Thyroid gland (tissue), 4 donors: ENCODE results near the gene ZNF486. TPM values are rescaled to one million over a fixed set of nuclear protein-coding genes. Genes with fewer than 3 reads are reported as not detected.
"Not testable (repeated sequence)": the region's sequence is repeated elsewhere in the genome, so short reads cannot be mapped to it uniquely, and the experiment has no call there.

ENCODE experiments used
- DNase-seq, 2 donors: peaks; one replicate each; pipeline ENCODE4 v3.0.0-alpha.2; 2019
- H3K27ac ChIP-seq, 3 donors: fragments of 200-600 bp; sonication (generic); 1 replicate in 2 of 3; 2 replicates in 1 of 3; pipeline ENCODE4 v1.5.1; 2016 to 2019; ENCODE audit warnings: mild to moderate bottlenecking in 1 of 3, moderate library complexity in 1 of 3
- H3K27me3 ChIP-seq: fragments of 200-600 bp; sonication (generic); one replicate; pipeline ENCODE4 v1.5.1; 2019
- H3K36me3 ChIP-seq, 2 donors: fragments of 200-600 bp; sonication (generic); one replicate each; pipeline ENCODE4 v1.5.1; 2016 to 2019
- H3K4me1 ChIP-seq, 2 donors: fragments of 200-600 bp; sonication (generic); one replicate each; pipeline ENCODE4 v1.5.1; 2017 to 2019
- H3K4me3 ChIP-seq, 3 donors: fragments of 200-600 bp; sonication (generic); replicated peaks in 1 of 3; 1 replicate in 2 of 3; 2 replicates in 1 of 3; pipeline ENCODE4 v1.5.1; 2016; ENCODE audit warnings: mild to moderate bottlenecking in 1 of 3
- H3K9me3 ChIP-seq: fragments of 200-600 bp; sonication (generic); one replicate; pipeline ENCODE4 v1.5.1; 2017
- POLR2A ChIP-seq, 2 donors: fragments of 450-650 bp; IDR thresholded peaks; one replicate each; pipeline ENCODE4 v1.6.1; 2017; ENCODE audit warnings: antibody characterized with exemption in 2 of 2, mild to moderate bottlenecking in 2 of 2, moderate library complexity in 1 of 2
- WGBS, 2 donors: methylation state at CpG; one replicate each; pipeline ENCODE4 v1.1.5; 2017; 5-methylcytosine and 5-hydroxymethylcytosine counted together
- intact Hi-C: fragments of 100-400 bp; cut with DNase I; formaldehyde crosslinking; loops from one replicate; pipeline ENCODE4 v1.15.1; 2023
- total RNA-seq, 4 donors: library from RNA; depleted of rRNA; stranded (reverse); fragments of >200 nt; gene quantifications; one replicate each; pipeline ENCODE4 v1.2.3, GENCODE V29; 2016
- TF ChIP-seq, protein P1 (sequence below), 6 experiments: fragments of 200-600 bp in 3 of 6; fragments of 450-650 bp in 3 of 6; sonication (generic) in 3 of 6; IDR thresholded peaks; one replicate each; pipeline ENCODE4 v1.5.1; 2016 to 2019; ENCODE audit warnings: antibody characterized with exemption in 6 of 6, mild to moderate bottlenecking in 2 of 6, inconsistent platforms in 1 of 6, moderate library complexity in 1 of 6

Gene ZNF486
- total RNA-seq, 4 donors from 2014 or later = 58.2 to 94.1 (median 77.9) TPM

DNA sequence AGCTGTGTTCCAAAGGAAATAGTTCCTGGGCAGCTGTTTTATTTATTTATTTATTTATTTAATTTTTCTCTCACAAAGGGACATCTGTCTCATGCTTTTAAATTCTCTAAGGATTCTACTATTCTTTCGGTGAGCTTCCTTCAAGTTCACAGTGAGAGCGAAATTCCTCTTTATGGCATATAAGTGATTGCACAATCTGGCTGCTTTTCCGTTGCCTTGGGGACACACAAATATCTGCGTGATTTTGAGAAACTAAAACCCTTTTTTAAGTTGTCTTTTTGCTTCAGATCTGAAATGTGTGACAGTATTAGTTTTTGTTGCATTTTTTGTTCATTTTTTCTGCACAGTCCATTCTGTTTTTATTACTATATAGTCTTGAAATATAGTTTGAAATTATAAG lies 19.2 kb downstream of the ZNF486 start:
- H3K4me1 ChIP-seq = peaks cover 32 to 35% of the 10 kb centered on the region in 2 donors
- H3K27ac ChIP-seq = no peak overlapping the region
- no peak overlapping the region for H3K4me3 ChIP-seq
- intact Hi-C loops = no loop called here
- peaks cover 13 to 35% of the 10 kb centered on the region in 2 donors for H3K36me3 ChIP-seq
- H3K27me3 ChIP-seq = no peaks in the 10 kb centered on the region
- no peaks in the 10 kb centered on the region for H3K9me3 ChIP-seq
- 78 to 92% methylated on average over 4 of the region's 4 CpGs for WGBS, 2 donors
- no peak for DNase-seq
- no peak for TF ChIP-seq POLR2A (IDR thresholded peaks at IDR 0.05)
- TF ChIP-seq, protein P1, sequence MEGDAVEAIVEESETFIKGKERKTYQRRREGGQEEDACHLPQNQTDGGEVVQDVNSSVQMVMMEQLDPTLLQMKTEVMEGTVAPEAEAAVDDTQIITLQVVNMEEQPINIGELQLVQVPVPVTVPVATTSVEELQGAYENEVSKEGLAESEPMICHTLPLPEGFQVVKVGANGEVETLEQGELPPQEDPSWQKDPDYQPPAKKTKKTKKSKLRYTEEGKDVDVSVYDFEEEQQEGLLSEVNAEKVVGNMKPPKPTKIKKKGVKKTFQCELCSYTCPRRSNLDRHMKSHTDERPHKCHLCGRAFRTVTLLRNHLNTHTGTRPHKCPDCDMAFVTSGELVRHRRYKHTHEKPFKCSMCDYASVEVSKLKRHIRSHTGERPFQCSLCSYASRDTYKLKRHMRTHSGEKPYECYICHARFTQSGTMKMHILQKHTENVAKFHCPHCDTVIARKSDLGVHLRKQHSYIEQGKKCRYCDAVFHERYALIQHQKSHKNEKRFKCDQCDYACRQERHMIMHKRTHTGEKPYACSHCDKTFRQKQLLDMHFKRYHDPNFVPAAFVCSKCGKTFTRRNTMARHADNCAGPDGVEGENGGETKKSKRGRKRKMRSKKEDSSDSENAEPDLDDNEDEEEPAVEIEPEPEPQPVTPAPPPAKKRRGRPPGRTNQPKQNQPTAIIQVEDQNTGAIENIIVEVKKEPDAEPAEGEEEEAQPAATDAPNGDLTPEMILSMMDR (IDR thresholded peaks at IDR 0.05) = no peak

DNA sequence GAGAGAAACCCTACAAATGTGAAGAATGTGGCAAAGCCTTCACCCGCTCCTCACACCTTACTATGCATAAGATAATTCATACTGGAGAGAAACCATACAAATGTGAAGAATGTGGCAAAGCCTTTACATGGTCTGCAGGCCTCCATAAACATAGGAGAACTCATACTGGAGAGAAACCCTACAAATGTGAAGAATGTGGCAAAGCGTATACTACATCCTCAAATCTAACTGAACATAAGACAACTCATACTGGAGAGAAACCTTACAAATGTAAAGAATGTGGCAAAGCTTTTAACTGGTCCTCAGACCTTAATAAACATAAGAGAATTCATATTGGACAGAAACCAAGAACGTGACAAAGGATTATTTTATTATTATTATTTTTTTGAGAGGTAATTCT lies 30.7 kb downstream of the ZNF486 start:
- Histone ChIP-seq H3K36me3 (peaks cover 21 to 24% of the 10 kb centered on the region in 2 donors), H3K4me3 (no peak overlapping the region), H3K27me3 (no peaks in the 10 kb centered on the region), H3K4me1 (no peaks in the 10 kb centered on the region), H3K27ac (no peak overlapping the region), H3K9me3 (no peaks in the 10 kb centered on the region)
- TF ChIP-seq POLR2A (IDR thresholded peaks at IDR 0.05) = no peak
- TF ChIP-seq, protein P1 (IDR thresholded peaks at IDR 0.05) = no peak
- intact Hi-C loops = no loop called here
- no peak for DNase-seq
- WGBS, 2 donors = 96 to 97% methylated on average over 3 of the region's 3 CpGs

DNA sequence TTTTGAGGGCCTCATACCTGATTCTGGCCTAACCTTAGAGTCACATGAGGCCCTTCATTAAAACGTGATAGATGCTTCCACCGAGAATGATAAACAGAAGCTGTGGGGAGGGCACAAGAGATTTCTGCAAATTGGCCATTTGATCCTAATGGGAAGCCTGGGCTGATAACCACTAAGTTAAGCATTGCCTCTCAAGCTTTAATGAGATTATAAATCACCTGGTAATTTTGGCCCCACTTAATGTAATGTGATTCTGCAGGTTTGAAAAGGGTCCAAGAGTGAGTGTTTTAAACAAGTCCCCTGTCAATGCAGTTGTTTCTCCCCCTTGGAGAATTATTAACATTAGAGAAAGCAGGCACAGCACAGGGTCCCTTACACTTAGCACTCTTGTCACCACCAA lies 42.0 kb downstream of the ZNF486 start:
- TF ChIP-seq POLR2A (IDR thresholded peaks at IDR 0.05) = no peak
- TF ChIP-seq, protein P1 (IDR thresholded peaks at IDR 0.05) = no peak
- Histone ChIP-seq H3K36me3 (no peaks in the 10 kb centered on the region), H3K27me3 (no peaks in the 10 kb centered on the region), H3K9me3 (no peaks in the 10 kb centered on the region), H3K4me1 (no peaks in the 10 kb centered on the region), H3K4me3 (no peak overlapping the region), H3K27ac (no peak overlapping the region)
- no peak for DNase-seq
- intact Hi-C loops = no loop called here
- 75 to 85% methylated on average over 2 of the region's 2 CpGs for WGBS, 2 donors

DNA sequence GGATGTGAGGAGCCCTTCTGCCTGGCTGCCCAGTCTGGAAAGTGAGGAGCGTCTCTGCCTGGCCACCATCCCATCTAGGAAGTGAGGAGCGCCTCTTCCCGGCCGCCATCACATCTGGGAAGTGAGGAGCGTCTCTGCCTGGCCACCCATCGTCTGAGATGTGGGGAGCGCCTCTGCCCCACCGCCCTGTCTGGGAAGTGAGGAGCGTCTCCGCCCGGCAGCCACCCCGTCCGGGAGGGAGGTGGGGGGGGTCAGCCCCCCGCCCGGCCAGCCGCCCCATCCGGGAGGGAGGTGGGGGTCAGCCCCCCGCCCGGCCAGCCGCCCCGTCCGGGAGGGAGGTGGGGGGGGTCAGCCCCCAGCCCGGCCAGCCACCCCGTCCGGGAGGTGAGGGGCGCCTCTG lies 47.4 kb downstream of the ZNF486 start:
- DNase-seq, H3K36me3 ChIP-seq, H3K4me3 ChIP-seq, H3K27me3 ChIP-seq, intact Hi-C loops, H3K9me3 ChIP-seq: not testable (repeated sequence)
- WGBS, 2 donors = 86 to 100% methylated on average over 2 to 5 of the region's 26 CpGs
- Histone ChIP-seq H3K4me1 (peaks cover 5 to 10% of the 10 kb centered on the region in 2 donors), H3K27ac (peak overlapping the region in 1 of 3 donors; percentile 22)

DNA sequence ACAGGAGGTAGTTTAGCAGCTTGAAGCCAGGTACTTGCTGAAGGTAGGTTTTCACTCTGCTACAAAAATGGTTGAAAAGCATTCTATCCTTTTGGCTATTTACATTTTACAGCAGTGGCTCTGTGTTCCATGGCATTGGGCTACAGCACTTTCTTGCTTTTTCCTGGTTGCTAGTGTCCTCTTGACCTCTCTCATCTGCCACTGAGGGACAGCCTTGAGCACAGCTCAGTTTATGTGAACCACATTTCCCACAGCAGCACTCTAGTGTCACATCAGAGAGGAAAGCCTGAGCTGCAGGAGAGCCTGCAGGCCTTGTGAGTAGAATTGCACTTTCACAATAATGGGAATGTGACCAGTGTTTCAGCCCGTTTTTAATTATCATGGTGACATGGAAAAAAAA lies 54.6 kb downstream of the ZNF486 start:
- H3K27ac ChIP-seq, H3K27me3 ChIP-seq, H3K36me3 ChIP-seq, intact Hi-C loops, DNase-seq, H3K9me3 ChIP-seq, H3K4me3 ChIP-seq: not testable (repeated sequence)
- H3K4me1 ChIP-seq = peaks cover 5 to 10% of the 10 kb centered on the region in 2 donors
- 78 to 82% methylated on average over 1 of the region's 1 CpG for WGBS, 2 donors

DNA sequence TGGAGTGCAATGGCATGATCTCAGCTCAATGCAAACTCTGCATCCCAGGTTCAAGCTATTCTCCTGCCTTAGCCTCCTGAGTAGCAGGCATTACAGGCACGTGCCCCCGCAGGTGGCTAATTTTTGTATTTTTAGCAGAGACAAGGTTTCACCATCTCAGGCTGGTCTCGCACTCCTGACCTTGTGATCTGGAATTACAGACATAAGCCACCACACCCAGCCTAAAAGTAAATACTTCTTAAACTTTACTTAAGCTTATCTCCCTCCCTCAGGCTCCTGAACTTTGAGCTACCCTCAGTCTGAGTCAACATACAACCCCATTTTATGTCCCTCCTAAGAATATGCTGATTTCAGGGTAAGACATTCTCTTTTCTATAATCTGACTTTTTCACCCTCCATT lies 66.1 kb downstream of the ZNF486 start:
- no peak for DNase-seq
- TF ChIP-seq, protein P1 (IDR thresholded peaks at IDR 0.05) = no peak
- no peak for TF ChIP-seq POLR2A (IDR thresholded peaks at IDR 0.05)

More for the DNA sequence above, 66.1 kb downstream of the ZNF486 start:
- H3K4me3 ChIP-seq = no peak overlapping the region
- H3K4me1 ChIP-seq = peaks cover 1 to 11% of the 10 kb centered on the region in 2 donors
- no peaks in the 10 kb centered on the region for H3K36me3 ChIP-seq
- H3K27ac ChIP-seq = no peak overlapping the region
- H3K9me3 ChIP-seq = no peaks in the 10 kb centered on the region
- WGBS, 2 donors = 96 to 100% methylated on average over 3 of the region's 3 CpGs
- intact Hi-C loops = no loop called here
- no peaks in the 10 kb centered on the region for H3K27me3 ChIP-seq
